Ectodermal cell (in vitro differentiated cells): ENCODE measurements around the gene LRRC71. TPM values are rescaled to one million over a fixed set of nuclear protein-coding genes. Genes with fewer than 3 reads are reported as not detected.
A peak's percentile ranks its signal among the peaks of the same experiment; 100 is the strongest.

ENCODE experiments used
- H3K27ac ChIP-seq: 2 replicates; pipeline ENCODE4 v1.7.0; 2013; ENCODE audit warnings: mild to moderate bottlenecking, low read depth, low read length; ENCODE audit not compliant: insufficient read depth, poor library complexity, severe bottlenecking
- H3K27me3 ChIP-seq: 2 replicates; pipeline ENCODE4 v1.7.0; 2013; ENCODE audit warnings: mild to moderate bottlenecking, low read length; ENCODE audit not compliant: insufficient read depth, control insufficient read depth, poor library complexity, severe bottlenecking
- H3K36me3 ChIP-seq: one replicate; pipeline ENCODE4 v1.7.0; 2013; ENCODE audit warnings: low read length; ENCODE audit not compliant: control insufficient read depth, insufficient read depth
- H3K4me1 ChIP-seq: one replicate; pipeline ENCODE4 v1.7.0; 2013; ENCODE audit warnings: low read length; ENCODE audit not compliant: control insufficient read depth, insufficient read depth
- H3K4me3 ChIP-seq: 2 replicates; pipeline ENCODE4 v1.7.0; 2013; ENCODE audit warnings: low read depth, low read length, control low read depth; ENCODE audit not compliant: insufficient read depth
- H3K9me3 ChIP-seq: 2 replicates; pipeline ENCODE4 v1.7.0; 2013; ENCODE audit warnings: mild to moderate bottlenecking, low read length, moderate library complexity; ENCODE audit not compliant: control insufficient read depth
- WGBS, 2 experiments: methylation state at CpG; one replicate each; pipeline ENCODE4 v1.1.7; 2013; ENCODE audit warnings: missing lambda C conversion rate in 2 of 2; 5-methylcytosine and 5-hydroxymethylcytosine counted together
- polyA plus RNA-seq, 4 experiments: library from polyadenylated mRNA; stranded (reverse); fragments of 50-300 nt; gene quantifications; one replicate each; pipeline ENCODE4 v1.2.3, GENCODE V29; 2013

The LRRC71 gene
- not detected for polyA plus RNA-seq (2013, experiment 1 of 4)
- not detected for polyA plus RNA-seq (2013, experiment 2 of 4)
- polyA plus RNA-seq (2013, experiment 3 of 4): not detected
- polyA plus RNA-seq (2013, experiment 4 of 4): not detected

GRCh38 chr1:156920233-156921052 lies at the start of gene LRRC71:
TSS of gene LRRC71 (plus strand) at chr1:156920632. CDS start at chr1:156920804, 172 bp downstream.
- peak within 1 kb of the TSS; percentile 14 for H3K4me3 ChIP-seq

DNA sequence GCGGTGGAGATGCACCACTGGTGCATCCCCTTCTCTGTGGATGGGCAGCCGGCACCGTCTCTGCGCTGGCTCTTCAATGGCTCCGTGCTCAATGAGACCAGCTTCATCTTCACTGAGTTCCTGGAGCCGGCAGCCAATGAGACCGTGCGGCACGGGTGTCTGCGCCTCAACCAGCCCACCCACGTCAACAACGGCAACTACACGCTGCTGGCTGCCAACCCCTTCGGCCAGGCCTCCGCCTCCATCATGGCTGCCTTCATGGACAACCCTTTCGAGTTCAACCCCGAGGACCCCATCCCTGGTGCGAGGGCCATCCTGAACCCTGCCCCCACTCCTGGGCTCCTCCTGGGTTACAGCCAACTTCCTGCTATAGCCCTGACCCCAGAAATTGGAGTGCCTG lies 46.8 kb upstream of the LRRC71 start:
- H3K27ac ChIP-seq: no peak overlapping the region
- no peaks in the 10 kb centered on the region for H3K4me1 ChIP-seq
- WGBS, 2 experiments: 95% methylated on average over 18 of the region's 18 CpGs
- H3K9me3 ChIP-seq: no peaks in the 10 kb centered on the region
- H3K27me3 ChIP-seq: peaks cover 21% of the 10 kb centered on the region
- no peak overlapping the region for H3K4me3 ChIP-seq
- no peaks in the 10 kb centered on the region for H3K36me3 ChIP-seq

More at GRCh38 chr1:156920233-156921052, at the start of gene LRRC71:
- Histone ChIP-seq H3K27ac (no peak within 1 kb of the TSS), H3K9me3 (no peaks in the 10 kb centered on the region), H3K27me3 (peaks cover 75% of the 10 kb centered on the region), H3K36me3 (no peaks in the 10 kb centered on the region), H3K4me1 (peaks cover 10% of the 10 kb centered on the region)
- WGBS, 2 experiments: 4% methylated on average over 71 of the region's 71 CpGs

DNA sequence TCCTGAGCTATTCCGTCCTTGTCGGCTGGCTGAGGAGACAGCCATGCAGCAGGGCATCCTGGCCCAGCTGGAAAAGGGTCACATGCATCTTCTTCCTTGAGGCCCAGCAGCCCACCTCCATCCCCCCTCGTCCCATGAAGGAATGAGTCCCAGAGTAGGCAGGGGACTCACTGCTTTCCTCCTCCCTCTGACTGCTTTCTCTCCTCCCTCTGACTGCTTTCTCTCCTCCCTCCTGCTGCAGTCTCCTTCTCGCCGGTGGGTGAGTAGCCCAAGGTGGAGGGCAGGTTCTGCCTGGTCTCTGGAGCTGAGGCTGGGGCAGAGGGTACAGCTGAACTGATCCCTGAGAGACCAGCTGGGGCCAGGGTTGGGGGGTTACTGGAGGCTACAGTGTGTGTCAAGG lies 46.3 kb upstream of the LRRC71 start:
- Histone ChIP-seq H3K27me3 (peaks cover 21% of the 10 kb centered on the region), H3K36me3 (no peaks in the 10 kb centered on the region), H3K9me3 (no peaks in the 10 kb centered on the region), H3K4me3 (no peak overlapping the region), H3K27ac (no peak overlapping the region), H3K4me1 (no peaks in the 10 kb centered on the region)
- 85 to 86% methylated on average over 5 of the region's 5 CpGs for WGBS, 2 experiments

DNA sequence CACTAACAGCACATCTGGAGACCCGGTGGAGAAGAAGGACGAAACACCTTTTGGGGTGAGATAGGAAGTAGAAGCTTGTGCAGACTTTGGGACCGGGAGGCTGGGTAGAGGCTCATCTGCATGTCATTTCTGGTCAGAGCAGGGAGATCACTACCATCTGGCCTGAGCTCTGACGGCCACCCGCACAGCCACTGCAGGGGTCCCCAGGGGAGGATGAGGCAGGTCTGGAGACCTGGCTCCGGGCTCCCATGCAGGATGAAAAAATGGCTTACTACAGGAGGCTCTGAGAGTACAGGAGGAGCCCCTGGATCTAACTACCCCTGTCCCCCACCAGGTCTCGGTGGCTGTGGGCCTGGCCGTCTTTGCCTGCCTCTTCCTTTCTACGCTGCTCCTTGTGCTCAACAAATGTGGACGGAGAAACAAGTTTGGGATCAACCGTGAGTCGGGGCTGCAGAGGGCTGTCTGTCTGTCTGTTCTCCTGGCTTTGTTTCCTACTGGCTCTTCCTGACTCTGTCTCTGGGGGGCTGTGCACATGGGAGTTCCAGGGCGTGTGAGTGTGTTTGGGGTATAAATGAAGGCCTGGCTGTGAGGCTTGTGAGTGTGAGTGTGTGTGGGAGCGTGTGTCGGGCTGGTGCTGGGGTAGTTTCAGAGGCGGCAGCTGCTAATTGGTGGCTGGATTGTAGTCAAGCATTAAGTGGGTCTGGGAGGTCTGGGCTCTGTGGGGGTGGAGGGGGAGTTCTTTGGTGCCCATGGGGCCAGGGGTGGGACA lies 45.7 kb upstream of the LRRC71 start:
- Histone ChIP-seq H3K27ac (no peak overlapping the region), H3K9me3 (no peaks in the 10 kb centered on the region), H3K27me3 (peaks cover 21% of the 10 kb centered on the region), H3K36me3 (no peaks in the 10 kb centered on the region), H3K4me1 (no peaks in the 10 kb centered on the region), H3K4me3 (no peak overlapping the region)
- 79 to 82% methylated on average over 16 of the region's 16 CpGs for WGBS, 2 experiments

GRCh38 chr1:156875341-156875615 lies 45.2 kb upstream of the LRRC71 start:
- Histone ChIP-seq H3K4me1 (no peaks in the 10 kb centered on the region), H3K27me3 (peaks cover 21% of the 10 kb centered on the region), H3K9me3 (no peaks in the 10 kb centered on the region), H3K4me3 (no peak overlapping the region), H3K27ac (no peak overlapping the region), H3K36me3 (no peaks in the 10 kb centered on the region)
- WGBS, 2 experiments: 81 to 83% methylated on average over 5 of the region's 5 CpGs

GRCh38 chr1:156876281-156876680 lies 44.2 kb upstream of the LRRC71 start:
- no peak overlapping the region for H3K27ac ChIP-seq
- no peaks in the 10 kb centered on the region for H3K4me1 ChIP-seq
- peaks cover 21% of the 10 kb centered on the region for H3K27me3 ChIP-seq
- no peaks in the 10 kb centered on the region for H3K9me3 ChIP-seq
- H3K4me3 ChIP-seq: no peak overlapping the region
- H3K36me3 ChIP-seq: no peaks in the 10 kb centered on the region
- WGBS, 2 experiments: 33 to 37% methylated on average over 21 of the region's 21 CpGs

GRCh38 chr1:156877433-156878170 lies 42.8 kb upstream of the LRRC71 start:
- Histone ChIP-seq H3K27me3 (peaks cover 21% of the 10 kb centered on the region), H3K4me1 (no peaks in the 10 kb centered on the region), H3K9me3 (no peaks in the 10 kb centered on the region), H3K4me3 (no peak overlapping the region), H3K27ac (no peak overlapping the region), H3K36me3 (no peaks in the 10 kb centered on the region)
- WGBS, 2 experiments: 87 to 90% methylated on average over 5 of the region's 5 CpGs

DNA sequence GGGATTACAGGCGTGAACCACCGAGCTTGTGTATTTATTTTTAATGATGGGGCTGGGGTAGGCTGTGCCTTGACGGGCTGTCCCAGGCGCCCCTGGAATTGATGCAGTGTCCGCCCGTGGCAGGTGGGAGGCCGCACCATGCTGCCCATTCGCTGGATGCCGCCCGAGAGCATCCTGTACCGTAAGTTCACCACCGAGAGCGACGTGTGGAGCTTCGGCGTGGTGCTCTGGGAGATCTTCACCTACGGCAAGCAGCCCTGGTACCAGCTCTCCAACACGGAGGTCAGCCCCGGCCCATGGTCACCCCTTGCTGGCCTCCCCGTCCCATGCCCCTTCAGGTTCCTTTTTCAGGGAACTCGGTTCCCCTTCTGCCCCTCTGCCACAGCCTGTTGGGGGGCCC lies 40.6 kb upstream of the LRRC71 start:
- peaks cover 11% of the 10 kb centered on the region for H3K4me1 ChIP-seq
- H3K4me3 ChIP-seq: no peak overlapping the region
- WGBS, 2 experiments: 93 to 94% methylated on average over 21 of the region's 21 CpGs
- H3K27ac ChIP-seq: no peak overlapping the region
- H3K9me3 ChIP-seq: no peaks in the 10 kb centered on the region
- H3K36me3 ChIP-seq: no peaks in the 10 kb centered on the region
- H3K27me3 ChIP-seq: peaks cover 24% of the 10 kb centered on the region

GRCh38 chr1:156880473-156880872 lies 40.0 kb upstream of the LRRC71 start:
- H3K9me3 ChIP-seq: no peaks in the 10 kb centered on the region
- no peaks in the 10 kb centered on the region for H3K36me3 ChIP-seq
- H3K27me3 ChIP-seq: peaks cover 24% of the 10 kb centered on the region
- 80 to 86% methylated on average over 3 to 5 of the region's 5 CpGs for WGBS, 2 experiments
- no peak overlapping the region for H3K4me3 ChIP-seq
- peaks cover 15% of the 10 kb centered on the region for H3K4me1 ChIP-seq
- H3K27ac ChIP-seq: no peak overlapping the region

- Histone ChIP-seq H3K4me3 (no peak overlapping the region), H3K27ac (no peak overlapping the region), H3K27me3 (peaks cover 19% of the 10 kb centered on the region), H3K36me3 (no peaks in the 10 kb centered on the region), H3K4me1 (peaks cover 15% of the 10 kb centered on the region), H3K9me3 (no peaks in the 10 kb centered on the region)
- 75 to 77% methylated on average over 10 of the region's 10 CpGs for WGBS, 2 experiments
These were observed 39.3 kb upstream of the LRRC71 start for GRCh38 chr1:156881101-156881500.
